Testis (tissue), 2 donors: ENCODE results near the gene RDH13.

Experiments used
- POLR2A ChIP-seq: fragments of 450-650 bp; IDR thresholded peaks from one replicate; pipeline ENCODE4 v1.6.1; 2017; ENCODE audit warnings: antibody characterized with exemption, mild to moderate bottlenecking, moderate library complexity
- TF ChIP-seq, protein P1 (sequence below), 3 experiments: fragments of 450-650 bp in 2 of 3; fragments of 200-600 bp in 1 of 3; sonication (generic) in 1 of 3; IDR thresholded peaks; one replicate each; pipeline ENCODE4 v1.5.1; 2016 to 2019; ENCODE audit warnings: antibody characterized with exemption in 3 of 3, mild to moderate bottlenecking in 2 of 3, moderate library complexity in 1 of 3

DNA sequence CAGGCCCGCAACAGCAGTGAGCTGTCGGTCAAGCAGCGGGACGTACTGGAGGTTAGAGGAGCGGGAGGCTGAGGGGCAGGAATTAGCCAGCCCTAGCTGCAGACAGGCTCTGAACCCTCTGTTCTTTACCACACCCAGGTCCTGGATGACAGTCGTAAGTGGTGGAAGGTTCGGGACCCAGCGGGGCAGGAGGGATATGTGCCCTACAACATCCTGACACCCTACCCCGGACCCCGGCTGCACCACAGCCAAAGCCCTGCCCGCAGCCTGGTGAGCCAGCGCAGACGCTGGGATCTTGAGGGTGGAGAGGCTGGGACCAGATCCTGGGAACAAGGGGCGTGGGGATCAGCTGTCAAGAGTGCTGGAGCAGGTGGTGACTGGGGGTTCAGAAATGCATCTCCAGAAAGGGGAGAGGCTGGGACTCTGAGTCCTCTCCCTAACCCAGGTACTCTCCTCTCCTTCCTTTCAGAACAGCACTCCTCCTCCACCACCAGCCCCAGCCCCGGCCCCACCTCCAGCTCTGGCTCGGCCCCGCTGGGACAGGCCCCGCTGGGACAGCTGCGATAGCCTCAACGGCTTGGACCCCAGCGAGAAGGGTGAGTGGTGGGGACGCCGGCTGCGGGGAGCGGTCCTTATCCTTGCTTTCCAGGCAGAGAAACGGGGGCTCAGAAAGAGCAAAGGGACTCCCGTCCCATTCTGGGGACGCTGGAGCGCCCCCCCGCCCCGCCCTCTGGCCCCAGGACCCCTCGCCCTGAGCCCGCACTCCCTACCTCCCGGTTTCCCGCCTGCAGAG is 23.2 kb upstream of the RDH13 start:
- TF ChIP-seq, protein P1, sequence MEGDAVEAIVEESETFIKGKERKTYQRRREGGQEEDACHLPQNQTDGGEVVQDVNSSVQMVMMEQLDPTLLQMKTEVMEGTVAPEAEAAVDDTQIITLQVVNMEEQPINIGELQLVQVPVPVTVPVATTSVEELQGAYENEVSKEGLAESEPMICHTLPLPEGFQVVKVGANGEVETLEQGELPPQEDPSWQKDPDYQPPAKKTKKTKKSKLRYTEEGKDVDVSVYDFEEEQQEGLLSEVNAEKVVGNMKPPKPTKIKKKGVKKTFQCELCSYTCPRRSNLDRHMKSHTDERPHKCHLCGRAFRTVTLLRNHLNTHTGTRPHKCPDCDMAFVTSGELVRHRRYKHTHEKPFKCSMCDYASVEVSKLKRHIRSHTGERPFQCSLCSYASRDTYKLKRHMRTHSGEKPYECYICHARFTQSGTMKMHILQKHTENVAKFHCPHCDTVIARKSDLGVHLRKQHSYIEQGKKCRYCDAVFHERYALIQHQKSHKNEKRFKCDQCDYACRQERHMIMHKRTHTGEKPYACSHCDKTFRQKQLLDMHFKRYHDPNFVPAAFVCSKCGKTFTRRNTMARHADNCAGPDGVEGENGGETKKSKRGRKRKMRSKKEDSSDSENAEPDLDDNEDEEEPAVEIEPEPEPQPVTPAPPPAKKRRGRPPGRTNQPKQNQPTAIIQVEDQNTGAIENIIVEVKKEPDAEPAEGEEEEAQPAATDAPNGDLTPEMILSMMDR (IDR thresholded peaks at IDR 0.05) = no peak
- TF ChIP-seq POLR2A = no peak
